HEK293T (cell line): ENCODE results near the gene USP53.

Experiments used
- ARNT ChIP-seq: fragments of 450-650 bp; IDR thresholded peaks from 2 replicates; pipeline ENCODE4 v1.6.1; 2017; ENCODE audit warnings: mild to moderate bottlenecking
- BHLHE40 ChIP-seq: fragments of 450-650 bp; IDR thresholded peaks from 2 replicates; pipeline ENCODE4 v1.6.1; 2016; ENCODE audit warnings: mild to moderate bottlenecking, moderate library complexity, borderline replicate concordance
- ELF4 ChIP-seq: fragments of 450-650 bp; IDR thresholded peaks from 2 replicates; pipeline ENCODE4 v1.6.1; 2017; ENCODE audit warnings: antibody characterized with exemption
- FOXA1 ChIP-seq: fragments of 450-650 bp; IDR thresholded peaks from 2 replicates; pipeline ENCODE4 v1.6.1; 2016; ENCODE audit warnings: mild to moderate bottlenecking
- FOXK2 ChIP-seq: fragments of 450-650 bp; IDR thresholded peaks from 2 replicates; pipeline ENCODE4 v1.6.1; 2016; ENCODE audit warnings: mild to moderate bottlenecking
- FOXM1 ChIP-seq: fragments of 450-650 bp; IDR thresholded peaks from 2 replicates; pipeline ENCODE4 v1.6.1; 2017; ENCODE audit warnings: mild to moderate bottlenecking, borderline replicate concordance
- HDGF ChIP-seq: fragments of 450-650 bp; IDR thresholded peaks from 2 replicates; pipeline ENCODE4 v1.6.1; 2017; ENCODE audit warnings: antibody characterized with exemption, borderline replicate concordance
- NFRKB ChIP-seq: fragments of 450-650 bp; IDR thresholded peaks from 2 replicates; pipeline ENCODE4 v1.6.1; 2016; ENCODE audit warnings: mild to moderate bottlenecking, moderate library complexity
- SP1 ChIP-seq: fragments of 450-650 bp; IDR thresholded peaks from 2 replicates; pipeline ENCODE4 v1.6.1; 2017
- SUZ12 ChIP-seq: fragments of 450-650 bp; IDR thresholded peaks from 2 replicates; pipeline ENCODE4 v1.6.1; 2016; ENCODE audit warnings: mild to moderate bottlenecking
- TARDBP ChIP-seq: fragments of 450-650 bp; IDR thresholded peaks from 2 replicates; pipeline ENCODE4 v1.6.1; 2016
- ZNF384 ChIP-seq: fragments of 450-650 bp; IDR thresholded peaks from 2 replicates; pipeline ENCODE4 v1.6.1; 2016
- TF ChIP-seq, protein P1 (sequence below): fragments of 450-650 bp; IDR thresholded peaks from 2 replicates; pipeline ENCODE4 v1.6.1; 2016

GRCh38 chr4:119211867-119212233, 663 bp upstream of the USP53 start:
- no peak for TF ChIP-seq FOXM1
- no peak for TF ChIP-seq SUZ12
- TF ChIP-seq BHLHE40, result no peak
- TF ChIP-seq, protein P1, sequence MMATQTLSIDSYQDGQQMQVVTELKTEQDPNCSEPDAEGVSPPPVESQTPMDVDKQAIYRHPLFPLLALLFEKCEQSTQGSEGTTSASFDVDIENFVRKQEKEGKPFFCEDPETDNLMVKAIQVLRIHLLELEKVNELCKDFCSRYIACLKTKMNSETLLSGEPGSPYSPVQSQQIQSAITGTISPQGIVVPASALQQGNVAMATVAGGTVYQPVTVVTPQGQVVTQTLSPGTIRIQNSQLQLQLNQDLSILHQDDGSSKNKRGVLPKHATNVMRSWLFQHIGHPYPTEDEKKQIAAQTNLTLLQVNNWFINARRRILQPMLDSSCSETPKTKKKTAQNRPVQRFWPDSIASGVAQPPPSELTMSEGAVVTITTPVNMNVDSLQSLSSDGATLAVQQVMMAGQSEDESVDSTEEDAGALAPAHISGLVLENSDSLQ, result no peak
- TF ChIP-seq ARNT, result no peak
- no peak for TF ChIP-seq ZNF384
- no peak for TF ChIP-seq NFRKB
- no peak for TF ChIP-seq FOXA1
- TF ChIP-seq SP1, result no peak
- TF ChIP-seq HDGF, result no peak
- TF ChIP-seq TARDBP, result no peak
- TF ChIP-seq ELF4, result no peak; the same call in 1 of the 2 replicates
- no peak for TF ChIP-seq FOXK2
